HL-60 (cell line): Measurements from ENCODE around the gene WIZ.

Experiments used
- DNase-seq, 2 experiments: peaks; one replicate each; pipeline ENCODE4 v3.0.0-alpha.2; 2010 to 2020; ENCODE audit warnings: low read depth in 1 of 2, low spot score in 1 of 2
- H3K27ac ChIP-seq: fragments of 250-450 bp; sonication (Bioruptor Pico); replicated peaks from 2 replicates; pipeline ENCODE4 v1.5.1; 2020; ENCODE audit warnings: mild to moderate bottlenecking, moderate library complexity
- H3K27me3 ChIP-seq: fragments of 250-450 bp; sonication (Bioruptor Pico); 2 replicates; pipeline ENCODE4 v1.5.1; 2021; ENCODE audit warnings: mild to moderate bottlenecking, moderate library complexity; ENCODE audit not compliant: insufficient read depth, poor library complexity, severe bottlenecking
- H3K4me3 ChIP-seq: replicated peaks from 2 replicates; pipeline ENCODE4 v1.5.1; 2011; ENCODE audit warnings: mild to moderate bottlenecking, control low read depth, low read length; ENCODE audit not compliant: insufficient read depth
- GABPA ChIP-seq: IDR thresholded peaks from 2 replicates; pipeline ENCODE4 v1.6.1; 2012; ENCODE audit warnings: low read depth
- POLR2AphosphoS5 ChIP-seq: IDR thresholded peaks from 2 replicates; pipeline ENCODE4 v1.6.1; 2012; ENCODE audit warnings: low read depth
- SPI1 ChIP-seq: IDR thresholded peaks from 2 replicates; pipeline ENCODE4 v1.6.1; 2012; ENCODE audit warnings: low read depth, mild to moderate bottlenecking, borderline replicate concordance
- TF ChIP-seq, protein P1 (sequence below): IDR thresholded peaks from one replicate; pipeline ENCODE4 v1.5.1; 2011; ENCODE audit warnings: low read length, control low read depth, inconsistent platforms; ENCODE audit not compliant: insufficient read depth
- TF ChIP-seq, protein P2 (sequence below): IDR thresholded peaks from 2 replicates; pipeline ENCODE4 v1.6.1; 2012; ENCODE audit warnings: low read depth; ENCODE audit not compliant: insufficient replicate concordance

WIZ gene

DNA sequence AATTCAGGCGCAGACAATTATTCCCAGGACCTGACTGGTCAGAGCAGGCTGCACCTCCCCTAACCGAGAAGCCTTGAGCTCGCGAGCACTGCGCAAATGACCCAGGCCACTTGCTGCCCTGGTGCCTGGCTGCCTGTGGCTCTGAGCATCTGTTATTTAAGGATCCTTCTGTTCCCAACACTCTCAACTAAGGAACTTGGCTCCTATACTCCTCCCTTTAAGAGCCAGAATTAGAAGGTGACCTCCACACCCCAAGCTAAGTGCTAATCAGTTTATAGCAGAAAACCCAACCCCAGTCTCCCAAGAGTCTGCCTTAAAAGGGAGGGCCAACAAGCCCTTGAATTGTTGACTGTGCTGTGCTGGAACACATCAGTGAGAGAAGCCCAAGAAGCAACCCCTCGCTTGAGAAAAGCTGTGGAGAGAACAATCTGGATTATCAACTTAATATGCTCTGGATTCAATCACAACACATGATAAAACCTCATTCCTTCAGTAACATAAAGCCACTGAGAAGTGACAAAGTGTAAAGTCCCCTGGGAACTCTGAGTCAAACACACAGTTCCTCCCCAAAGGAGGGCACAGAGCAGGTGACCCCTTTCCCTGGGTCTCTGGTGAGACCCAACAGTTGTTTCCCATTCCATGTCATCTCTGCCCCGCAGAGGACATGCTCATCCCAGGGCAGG lies 45.5 kb downstream of the WIZ start:
- Histone ChIP-seq H3K4me3 (no peak overlapping the region), H3K27ac (no peak overlapping the region), H3K27me3 (no peaks in the 10 kb centered on the region)
- DNase-seq = no peak
- TF ChIP-seq, protein P1, sequence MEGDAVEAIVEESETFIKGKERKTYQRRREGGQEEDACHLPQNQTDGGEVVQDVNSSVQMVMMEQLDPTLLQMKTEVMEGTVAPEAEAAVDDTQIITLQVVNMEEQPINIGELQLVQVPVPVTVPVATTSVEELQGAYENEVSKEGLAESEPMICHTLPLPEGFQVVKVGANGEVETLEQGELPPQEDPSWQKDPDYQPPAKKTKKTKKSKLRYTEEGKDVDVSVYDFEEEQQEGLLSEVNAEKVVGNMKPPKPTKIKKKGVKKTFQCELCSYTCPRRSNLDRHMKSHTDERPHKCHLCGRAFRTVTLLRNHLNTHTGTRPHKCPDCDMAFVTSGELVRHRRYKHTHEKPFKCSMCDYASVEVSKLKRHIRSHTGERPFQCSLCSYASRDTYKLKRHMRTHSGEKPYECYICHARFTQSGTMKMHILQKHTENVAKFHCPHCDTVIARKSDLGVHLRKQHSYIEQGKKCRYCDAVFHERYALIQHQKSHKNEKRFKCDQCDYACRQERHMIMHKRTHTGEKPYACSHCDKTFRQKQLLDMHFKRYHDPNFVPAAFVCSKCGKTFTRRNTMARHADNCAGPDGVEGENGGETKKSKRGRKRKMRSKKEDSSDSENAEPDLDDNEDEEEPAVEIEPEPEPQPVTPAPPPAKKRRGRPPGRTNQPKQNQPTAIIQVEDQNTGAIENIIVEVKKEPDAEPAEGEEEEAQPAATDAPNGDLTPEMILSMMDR = no peak
- TF ChIP-seq GABPA (no peak), POLR2AphosphoS5 (no peak), SPI1 (no peak)
- TF ChIP-seq, protein P2, sequence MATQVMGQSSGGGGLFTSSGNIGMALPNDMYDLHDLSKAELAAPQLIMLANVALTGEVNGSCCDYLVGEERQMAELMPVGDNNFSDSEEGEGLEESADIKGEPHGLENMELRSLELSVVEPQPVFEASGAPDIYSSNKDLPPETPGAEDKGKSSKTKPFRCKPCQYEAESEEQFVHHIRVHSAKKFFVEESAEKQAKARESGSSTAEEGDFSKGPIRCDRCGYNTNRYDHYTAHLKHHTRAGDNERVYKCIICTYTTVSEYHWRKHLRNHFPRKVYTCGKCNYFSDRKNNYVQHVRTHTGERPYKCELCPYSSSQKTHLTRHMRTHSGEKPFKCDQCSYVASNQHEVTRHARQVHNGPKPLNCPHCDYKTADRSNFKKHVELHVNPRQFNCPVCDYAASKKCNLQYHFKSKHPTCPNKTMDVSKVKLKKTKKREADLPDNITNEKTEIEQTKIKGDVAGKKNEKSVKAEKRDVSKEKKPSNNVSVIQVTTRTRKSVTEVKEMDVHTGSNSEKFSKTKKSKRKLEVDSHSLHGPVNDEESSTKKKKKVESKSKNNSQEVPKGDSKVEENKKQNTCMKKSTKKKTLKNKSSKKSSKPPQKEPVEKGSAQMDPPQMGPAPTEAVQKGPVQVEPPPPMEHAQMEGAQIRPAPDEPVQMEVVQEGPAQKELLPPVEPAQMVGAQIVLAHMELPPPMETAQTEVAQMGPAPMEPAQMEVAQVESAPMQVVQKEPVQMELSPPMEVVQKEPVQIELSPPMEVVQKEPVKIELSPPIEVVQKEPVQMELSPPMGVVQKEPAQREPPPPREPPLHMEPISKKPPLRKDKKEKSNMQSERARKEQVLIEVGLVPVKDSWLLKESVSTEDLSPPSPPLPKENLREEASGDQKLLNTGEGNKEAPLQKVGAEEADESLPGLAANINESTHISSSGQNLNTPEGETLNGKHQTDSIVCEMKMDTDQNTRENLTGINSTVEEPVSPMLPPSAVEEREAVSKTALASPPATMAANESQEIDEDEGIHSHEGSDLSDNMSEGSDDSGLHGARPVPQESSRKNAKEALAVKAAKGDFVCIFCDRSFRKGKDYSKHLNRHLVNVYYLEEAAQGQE = no peak

DNA sequence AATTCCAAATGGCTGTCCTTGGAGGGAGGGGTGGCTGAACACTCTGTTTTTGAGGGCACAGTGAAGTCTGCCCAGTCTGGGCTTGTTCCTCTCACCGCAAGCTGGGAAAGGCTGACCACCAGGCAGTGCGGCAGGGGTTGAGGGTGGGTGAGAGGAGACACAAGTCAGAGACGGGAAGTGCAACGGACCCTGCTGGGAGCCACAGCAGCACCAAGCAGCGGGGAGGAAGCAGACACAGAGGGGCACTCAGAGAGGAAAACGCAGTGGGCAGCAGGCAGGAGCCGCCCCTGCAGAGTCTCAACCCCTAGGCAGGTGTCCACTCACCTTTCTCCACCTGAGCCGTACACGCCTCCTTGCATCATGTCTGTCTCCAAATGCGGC lies 46.6 kb downstream of the WIZ start:
- TF ChIP-seq GABPA = no peak
- TF ChIP-seq, protein P2 = no peak
- no peak for TF ChIP-seq SPI1
- TF ChIP-seq, protein P1 = no peak
- no peak for TF ChIP-seq POLR2AphosphoS5
- no peak for DNase-seq
- Histone ChIP-seq H3K27ac (no peak overlapping the region), H3K4me3 (no peak overlapping the region), H3K27me3 (no peaks in the 10 kb centered on the region)

DNA sequence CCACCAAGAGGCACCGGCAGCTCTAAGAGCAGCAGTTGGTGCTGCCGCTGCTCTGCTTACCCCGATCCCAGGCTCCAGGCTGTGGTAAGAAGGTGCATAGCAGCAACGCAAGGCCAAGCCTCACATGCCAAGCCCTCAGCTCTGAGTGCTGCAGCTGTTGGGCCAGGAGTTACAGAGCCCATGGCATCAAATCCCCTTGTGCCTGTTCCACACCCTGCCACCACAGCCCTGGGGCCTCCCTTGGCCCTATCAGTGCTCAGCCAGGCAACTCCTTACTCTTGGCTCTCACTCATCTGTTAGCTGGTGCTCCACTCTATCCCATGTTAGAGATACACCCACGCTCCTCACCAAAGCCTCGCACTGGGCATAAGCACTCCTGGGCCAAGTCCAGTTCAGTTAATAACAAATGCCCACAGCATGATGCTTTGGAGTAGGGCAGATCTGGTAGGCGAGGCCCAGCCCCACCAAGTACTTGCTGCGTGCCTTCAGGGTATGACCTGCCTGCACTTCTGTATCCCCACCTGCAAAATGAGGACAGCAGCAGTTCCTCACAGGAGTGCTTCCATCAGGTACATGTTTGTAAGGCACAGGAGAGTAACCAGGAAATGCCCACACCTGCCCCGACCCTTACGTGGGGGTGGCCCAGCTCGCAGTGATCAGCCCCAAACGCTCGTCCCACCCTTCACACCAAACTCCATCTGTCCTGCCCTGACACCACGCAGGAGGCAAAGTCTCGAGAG lies 47.2 kb downstream of the WIZ start:
- no peak overlapping the region for H3K4me3 ChIP-seq
- H3K27me3 ChIP-seq = no peaks in the 10 kb centered on the region
- no peak for DNase-seq
- TF ChIP-seq POLR2AphosphoS5 (no peak), SPI1 (no peak), GABPA (no peak)
- TF ChIP-seq, protein P2 = no peak
- TF ChIP-seq, protein P1 = no peak
- H3K27ac ChIP-seq = no peak overlapping the region
